NCI-H82 treated with DMSO at 0.1 percent for 48 hours (cell line): Measurements from ENCODE around the gene FGF5.
"Not testable (repeated sequence)": the region's sequence is repeated elsewhere in the genome, so short reads cannot be mapped to it uniquely, and the experiment has no call there.

Source experiments
- DNase-seq: peaks from one replicate; lab custom pipeline; 2025; ENCODE audit not compliant: unreplicated experiment; lab: John Stamatoyannopoulos, UW

FGF5 gene

GRCh38 chr4:80294206-80294605 lies 27.7 kb downstream of the FGF5 start:
- DNase-seq, result no peak

GRCh38 chr4:80295336-80295735 lies 28.9 kb downstream of the FGF5 start:
- DNase-seq, result no peak

GRCh38 chr4:80295826-80296225 lies 29.4 kb downstream of the FGF5 start:
- no peak for DNase-seq

- DNase-seq, result no peak
Observed at GRCh38 chr4:80301884-80302283, 35.4 kb downstream of the FGF5 start.

- DNase-seq, result no peak
Observed at GRCh38 chr4:80302616-80303223, 36.3 kb downstream of the FGF5 start.

- DNase-seq, result no peak
Observed at GRCh38 chr4:80305466-80305865, 39.0 kb downstream of the FGF5 start.

- DNase-seq, result no peak
Observed at GRCh38 chr4:80306260-80306659, 39.8 kb downstream of the FGF5 start.

GRCh38 chr4:80307183-80307735 lies 40.8 kb downstream of the FGF5 start:
- no peak for DNase-seq

- peak; percentile 75 for DNase-seq
Observed at GRCh38 chr4:80307774-80308465, 41.5 kb downstream of the FGF5 start.

GRCh38 chr4:80308466-80308822 lies 42.0 kb downstream of the FGF5 start:
- DNase-seq, result no peak

- DNase-seq, result no peak
Observed at GRCh38 chr4:80309294-80310004, 43.0 kb downstream of the FGF5 start.

- DNase-seq, result no peak
Observed at GRCh38 chr4:80311130-80311529, 44.7 kb downstream of the FGF5 start.

- DNase-seq, result no peak
Observed at GRCh38 chr4:80312124-80312523, 45.7 kb downstream of the FGF5 start.

GRCh38 chr4:80313627-80314026 lies 47.2 kb downstream of the FGF5 start:
- DNase-seq, result no peak

- not testable (repeated sequence) for DNase-seq
Observed at GRCh38 chr4:80315848-80316247, 49.4 kb downstream of the FGF5 start.

GRCh38 chr4:80321341-80321740 lies 54.9 kb downstream of the FGF5 start:
- DNase-seq, result no peak

GRCh38 chr4:80321776-80322175 lies 55.3 kb downstream of the FGF5 start:
- no peak for DNase-seq

GRCh38 chr4:80322716-80323115 lies 56.3 kb downstream of the FGF5 start:
- DNase-seq, result no peak

GRCh38 chr4:80324171-80324570 lies 57.7 kb downstream of the FGF5 start:
- DNase-seq, result no peak

- no peak for DNase-seq
Observed at GRCh38 chr4:80331693-80332092, 65.2 kb downstream of the FGF5 start.

GRCh38 chr4:80333121-80333520 lies 66.7 kb downstream of the FGF5 start:
- no peak for DNase-seq

- no peak for DNase-seq
Observed at GRCh38 chr4:80334568-80334967, 68.1 kb downstream of the FGF5 start.
